ENCODE data around the gene KLHDC9. TPM values are rescaled to one million over a fixed set of nuclear protein-coding genes. Genes with fewer than 3 reads are reported as not detected.
"Not testable (repeated sequence)": the region's sequence is repeated elsewhere in the genome, so short reads cannot be mapped to it uniquely, and the experiment has no call there.

The KLHDC9 gene
- polyA plus RNA-seq, 1 experiment: 5.8 TPM

- ChIA-PET POLR2A (no interaction called here), CTCF (no interaction called here)
- no peak for DNase-seq (ENCODE audit: low read depth)
- no peaks in the 10 kb centered on the region for H3K27me3 ChIP-seq (ENCODE audit: control insufficient read depth, insufficient read depth, low read length)
- H3K36me3 ChIP-seq (ENCODE audit: control insufficient read depth, insufficient read depth, low read length): no peaks in the 10 kb centered on the region
- H3K4me3 ChIP-seq (ENCODE audit: low read depth, low read length): no peak overlapping the region
- TF ChIP-seq CTCF (IDR thresholded peaks at IDR 0.05; ENCODE audit: insufficient read depth, low read depth, low read length): no peak
Measured at GRCh38 chr1:161111117-161111516, 13.0 kb downstream of the KLHDC9 start.

DNA sequence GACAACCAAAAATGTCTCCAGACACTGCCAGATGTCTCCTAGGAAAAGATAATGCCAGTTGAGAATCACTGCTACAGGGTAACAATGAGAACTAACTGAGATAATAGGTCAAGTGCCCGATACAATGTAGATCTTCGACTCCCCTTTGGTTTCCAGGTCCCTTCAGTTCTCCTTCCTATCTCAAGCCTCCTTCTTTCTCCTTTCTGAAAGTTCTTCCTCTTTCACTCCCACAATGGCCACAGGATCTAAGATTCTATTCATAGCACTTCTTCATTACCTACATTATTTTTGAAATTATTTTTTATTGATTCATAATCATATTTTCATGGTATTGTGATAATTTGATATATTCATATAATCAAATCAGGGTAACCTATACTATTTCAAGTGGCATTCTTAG lies 13.4 kb downstream of the KLHDC9 start:
- Histone ChIP-seq H3K27me3 (ENCODE audit: control insufficient read depth, insufficient read depth, low read length) (no peaks in the 10 kb centered on the region), H3K4me3 (ENCODE audit: low read depth, low read length) (no peak overlapping the region), H3K36me3 (ENCODE audit: control insufficient read depth, insufficient read depth, low read length) (no peaks in the 10 kb centered on the region)
- ChIA-PET CTCF (interaction anchor here (1.3 kb wide), 1 partner anchor 14 kb away, joined by 7 read pairs; no protein-coding TSS in a partner anchor), POLR2A (no interaction called here)
- DNase-seq (ENCODE audit: low read depth): no peak
- no peak for TF ChIP-seq CTCF (IDR thresholded peaks at IDR 0.05; ENCODE audit: insufficient read depth, low read depth, low read length)

- Histone ChIP-seq H3K4me3 (ENCODE audit: low read depth, low read length) (no peak overlapping the region), H3K36me3 (ENCODE audit: control insufficient read depth, insufficient read depth, low read length) (no peaks in the 10 kb centered on the region), H3K27me3 (ENCODE audit: control insufficient read depth, insufficient read depth, low read length) (no peaks in the 10 kb centered on the region)
- no peak for TF ChIP-seq CTCF (IDR thresholded peaks at IDR 0.05; ENCODE audit: insufficient read depth, low read depth, low read length)
- POLR2A ChIA-PET: no interaction called here
- CTCF ChIA-PET: interaction anchor here (2.0 kb wide), 1 partner anchor 16 kb away, joined by 7 read pairs; no protein-coding TSS in a partner anchor
- DNase-seq (ENCODE audit: low read depth): no peak
Measured at GRCh38 chr1:161113915-161114314, 15.8 kb downstream of the KLHDC9 start.

DNA sequence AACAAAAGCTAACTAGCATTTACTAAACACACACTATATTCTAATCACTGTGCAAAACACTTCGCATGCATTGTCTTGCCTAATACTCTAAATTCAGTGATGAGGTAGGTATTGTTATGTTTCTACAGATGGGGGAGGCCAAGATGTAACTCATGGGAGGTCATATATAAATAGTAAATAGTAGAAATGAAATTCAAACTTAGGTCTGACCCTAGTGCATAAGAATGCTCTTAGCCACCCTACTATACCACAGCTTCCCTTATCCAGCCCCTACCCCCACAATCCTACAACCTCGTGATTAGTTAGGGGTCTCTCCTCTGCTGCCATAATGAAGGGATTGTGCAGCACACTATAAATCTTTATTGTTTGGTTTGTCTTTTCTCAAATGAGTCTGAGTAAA lies 16.4 kb downstream of the KLHDC9 start:
- H3K4me3 ChIP-seq (ENCODE audit: low read depth, low read length): no peak overlapping the region
- no peak for DNase-seq (ENCODE audit: low read depth)
- H3K27me3 ChIP-seq (ENCODE audit: control insufficient read depth, insufficient read depth, low read length): no peaks in the 10 kb centered on the region
- H3K36me3 ChIP-seq (ENCODE audit: control insufficient read depth, insufficient read depth, low read length): no peaks in the 10 kb centered on the region
- TF ChIP-seq CTCF (IDR thresholded peaks at IDR 0.05; ENCODE audit: insufficient read depth, low read depth, low read length): no peak
- ChIA-PET POLR2A (no interaction called here), CTCF (interaction anchor here (2.0 kb wide), 1 partner anchor 17 kb away, joined by 7 read pairs; no protein-coding TSS in a partner anchor)

DNA sequence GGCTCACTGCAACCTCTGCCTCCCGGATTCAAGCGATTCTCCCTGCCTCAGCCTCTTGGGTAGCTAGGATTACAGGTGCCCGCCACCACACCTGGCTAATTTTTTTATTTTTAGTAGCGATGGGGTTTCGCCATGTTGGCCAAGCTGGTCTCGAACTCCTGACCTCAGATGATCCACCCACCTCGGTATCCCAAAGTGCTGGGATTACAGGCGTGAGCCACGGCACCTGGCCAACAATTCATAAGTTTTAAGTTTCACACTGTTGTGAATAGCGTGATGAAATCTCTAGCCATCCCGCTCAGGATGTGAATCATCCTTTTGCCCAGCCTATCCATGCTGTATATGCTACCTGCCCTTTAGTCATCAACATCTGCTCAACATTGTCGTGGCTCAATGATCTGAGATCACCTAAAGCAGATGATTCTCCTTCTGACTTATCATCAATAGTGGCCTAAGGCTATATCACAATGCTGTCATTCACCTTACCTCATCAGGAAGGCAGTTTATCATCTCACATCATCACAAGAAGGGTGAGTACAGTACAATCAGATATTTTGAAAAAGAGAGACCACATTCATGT lies 17.1 kb downstream of the KLHDC9 start:
- Histone ChIP-seq H3K4me3 (ENCODE audit: low read depth, low read length) (no peak overlapping the region), H3K36me3 (ENCODE audit: control insufficient read depth, insufficient read depth, low read length) (no peaks in the 10 kb centered on the region; the same call in 1 of the 2 replicates), H3K27me3 (ENCODE audit: control insufficient read depth, insufficient read depth, low read length) (no peaks in the 10 kb centered on the region)
- POLR2A ChIA-PET: no interaction called here
- TF ChIP-seq CTCF (IDR thresholded peaks at IDR 0.05; ENCODE audit: insufficient read depth, low read depth, low read length): no peak
- DNase-seq (ENCODE audit: low read depth): no peak
- CTCF ChIA-PET: interaction anchor here (2.0 kb wide), 1 partner anchor 18 kb away, joined by 7 read pairs; no protein-coding TSS in a partner anchor

GRCh38 chr1:161115961-161116360 lies 17.8 kb downstream of the KLHDC9 start:
- H3K36me3 ChIP-seq (ENCODE audit: control insufficient read depth, insufficient read depth, low read length); H3K27me3 ChIP-seq (ENCODE audit: control insufficient read depth, insufficient read depth, low read length); POLR2A ChIA-PET; H3K4me3 ChIP-seq (ENCODE audit: low read depth, low read length); DNase-seq (ENCODE audit: low read depth): not testable (repeated sequence)
- CTCF ChIA-PET: interaction anchor here (2.5 kb wide), 1 partner anchor 19 kb away, joined by 9 read pairs; the partner anchor contains the start of gene KLHDC9
